Spleen (tissue), 11 donors: ENCODE data around the gene FETUB. TPM values are rescaled to one million over a fixed set of nuclear protein-coding genes. Genes with fewer than 3 reads are reported as not detected.

ENCODE experiments used
- DNase-seq: peaks from one replicate; pipeline ENCODE4 v3.0.0-alpha.2; 2020
- H3K27ac ChIP-seq, 8 donors: fragments of 200-600 bp; sonication (generic) in 7 of 8; 1 replicate in 4 of 8; 2 replicates in 4 of 8; pipeline versions ENCODE4 v1.5.0 to v1.8.0; 2016 to 2021; ENCODE audit warnings: inconsistent platforms in 4 of 8, mild to moderate bottlenecking in 4 of 8, moderate library complexity in 1 of 8
- H3K27me3 ChIP-seq, 7 donors: fragments of 200-600 bp; sonication (generic) in 6 of 7; replicated peaks in 1 of 7; 1 replicate in 4 of 7; 2 replicates in 3 of 7; pipeline versions ENCODE4 v1.5.0 to v1.8.0; 2016 to 2021; ENCODE audit warnings: inconsistent platforms in 3 of 7, mild to moderate bottlenecking in 1 of 7
- H3K36me3 ChIP-seq, 6 donors: fragments of 200-600 bp; sonication (generic) in 5 of 6; 1 replicate in 4 of 6; 2 replicates in 2 of 6; pipeline versions ENCODE4 v1.5.0 to v1.8.0; 2016 to 2021; ENCODE audit warnings: inconsistent platforms in 2 of 6
- H3K4me1 ChIP-seq, 6 donors: fragments of 200-600 bp; sonication (generic) in 5 of 6; 1 replicate in 3 of 6; 2 replicates in 3 of 6; pipeline versions ENCODE4 v1.5.0 to v1.8.0; 2016 to 2021; ENCODE audit warnings: inconsistent platforms in 3 of 6
- H3K4me3 ChIP-seq, 8 donors: fragments of 200-600 bp; sonication (generic) in 7 of 8; 1 replicate in 4 of 8; 2 replicates in 4 of 8; pipeline versions ENCODE4 v1.5.0 to v1.8.0; 2016 to 2021; ENCODE audit warnings: inconsistent platforms in 4 of 8, mild to moderate bottlenecking in 4 of 8, moderate library complexity in 2 of 8
- H3K9me3 ChIP-seq, 8 donors: fragments of 200-600 bp; sonication (generic) in 7 of 8; 1 replicate in 4 of 8; 2 replicates in 4 of 8; pipeline versions ENCODE4 v1.5.0 to v1.8.0; 2016 to 2021; ENCODE audit warnings: inconsistent platforms in 4 of 8
- CTCF ChIP-seq, 11 experiments: fragments of 200-600 bp in 7 of 11; fragments of 450-650 bp in 4 of 11; sonication (generic) in 4 of 11; IDR thresholded peaks in 8 of 11; conservative IDR thresholded peaks in 3 of 11; 1 replicate in 7 of 11; 2 replicates in 4 of 11; pipeline versions ENCODE4 v1.4.0 to v1.8.0; 2016 to 2021; ENCODE audit warnings: antibody characterized with exemption in 11 of 11, inconsistent platforms in 4 of 11, mild to moderate bottlenecking in 1 of 11
- POLR2A ChIP-seq, 3 donors: fragments of 450-650 bp; IDR thresholded peaks; one replicate each; pipeline ENCODE4 v1.5.1; 2017; ENCODE audit warnings: antibody characterized with exemption in 3 of 3, mild to moderate bottlenecking in 1 of 3
- POLR2AphosphoS5 ChIP-seq, 3 donors: sonication (generic); formaldehyde crosslinking; IDR thresholded peaks; one replicate each; pipeline ENCODE4 v1.5.1; 2017; ENCODE audit warnings: antibody characterized with exemption in 3 of 3
- WGBS, 5 donors: extraction: QIAGEN DNeasy Blood & Tissue Kit in 3 of 5; methylation state at CpG; one replicate each; pipeline versions ENCODE4 v1.1.5 to v1.1.7; 2013 to 2018; 5-methylcytosine and 5-hydroxymethylcytosine counted together
- intact Hi-C: fragments of 100-400 bp; cut with DNase I; formaldehyde crosslinking; loops from one replicate; pipeline ENCODE4 v1.15.0; 2023; ENCODE audit warnings: low total_unique reads
- polyA plus RNA-seq, 3 donors: library from polyadenylated mRNA; stranded (reverse); fragments of 200-250 nt; gene quantifications; one replicate each; pipeline ENCODE4 v1.2.1, GENCODE V29; 2013
- total RNA-seq, 7 donors: library from RNA; depleted of rRNA in 3 of 7; stranded (reverse); fragments of >200 nt in 3 of 7; fragmentation: NEBNext Ultra II Directional in 4 of 7; extraction: Animal tissue kit (Norgen Biotek cat#: 25700) in 4 of 7; gene quantifications; one replicate each; pipeline versions ENCODE4 v1.1.0 to v1.2.1, GENCODE V29; 2016 to 2021
- donor health status: healthy with polysubstance abuse.
- donor health status: DM: no; HTN: no; CAD: no; lungs with moderate emphysema.
- donor health status: DM: no; HTN: no; CAD: no.
- donor health status: Bipolar disorder and iron deficiency.
- donor health status: healthy.
- donor health status: DM: no; HTN: no; CAD: no.
- donor health status: DM: yes; HTN: yes; CAD: no.

Gene FETUB
- total and polyA plus RNA-seq, 10 donors, result not detected

- Histone ChIP-seq H3K4me1 (peaks cover 0 to 25% (median 22%) of the 10 kb centered on the region in 6 donors), H3K27ac (peak overlapping the region in 1 of 8 donors; percentile 1), H3K4me3 (peak overlapping the region in 1 of 8 donors; percentile 37), H3K9me3 (no peaks in the 10 kb centered on the region), H3K27me3 (peaks cover 0 to 66% (median 16%) of the 10 kb centered on the region in 7 donors), H3K36me3 (no peaks in the 10 kb centered on the region)
- TF ChIP-seq CTCF (IDR thresholded peaks at IDR 0.05 in 8 of 11, conservative IDR thresholded peaks at IDR 0.05 in 3 of 11), result no peak
- DNase-seq, result no peak
- intact Hi-C loops, result loop anchor here (5.0 kb wide), 1 partner anchor 208 kb away; no protein-coding TSS in a partner anchor
- 26 to 39% (median 29%) methylated on average over 6 of the region's 6 CpGs for WGBS, 5 donors
These were observed 26.0 kb upstream of the FETUB start for GRCh38 chr3:186614266-186614596.

GRCh38 chr3:186614597-186615483, 25.4 kb upstream of the FETUB start:
- no peaks in the 10 kb centered on the region for H3K36me3 ChIP-seq
- H3K4me1 ChIP-seq, result peaks cover 0 to 25% (median 22%) of the 10 kb centered on the region in 6 donors
- peak; percentile 86 for DNase-seq
- H3K4me3 ChIP-seq, result peak overlapping the region in 1 of 8 donors; percentile 37
- TF ChIP-seq POLR2AphosphoS5 (IDR thresholded peaks at IDR 0.05) (no peak), CTCF (IDR thresholded peaks at IDR 0.05 in 8 of 11, conservative IDR thresholded peaks at IDR 0.05 in 3 of 11) (peak; percentile 93 to 98 (median 97))
- peaks cover 0 to 66% (median 16%) of the 10 kb centered on the region in 7 donors for H3K27me3 ChIP-seq
- WGBS, 5 donors, result 27 to 32% (median 28%) methylated on average over 16 of the region's 16 CpGs
- peak overlapping the region in 1 of 8 donors; percentile 1 for H3K27ac ChIP-seq
- intact Hi-C loops, result loop anchor here (5.0 kb wide), 2 partner anchors 207 to 623 kb away; no protein-coding TSS in a partner anchor
- no peaks in the 10 kb centered on the region for H3K9me3 ChIP-seq

GRCh38 chr3:186616299-186616617, 23.9 kb upstream of the FETUB start:
- Histone ChIP-seq H3K4me1 (peaks cover 0 to 25% (median 22%) of the 10 kb centered on the region in 6 donors), H3K36me3 (no peaks in the 10 kb centered on the region), H3K27me3 (peaks cover 0 to 76% (median 16%) of the 10 kb centered on the region in 7 donors), H3K4me3 (no peak overlapping the region), H3K9me3 (no peaks in the 10 kb centered on the region), H3K27ac (no peak overlapping the region)
- no peak for DNase-seq
- 82 to 92% (median 83%) methylated on average over 8 of the region's 8 CpGs for WGBS, 5 donors
- TF ChIP-seq CTCF (IDR thresholded peaks at IDR 0.05 in 8 of 11, conservative IDR thresholded peaks at IDR 0.05 in 3 of 11) (no peak), POLR2A (IDR thresholded peaks at IDR 0.05) (no peak), POLR2AphosphoS5 (IDR thresholded peaks at IDR 0.05) (no peak)
- intact Hi-C loops, result loop anchor here (5.0 kb wide), 1 partner anchor 624 kb away; no protein-coding TSS in a partner anchor
